HTR-8/SVneo (cell line): ENCODE results near the gene MYH7.
"Not testable (repeated sequence)": the region's sequence is repeated elsewhere in the genome, so short reads cannot be mapped to it uniquely, and the experiment has no call there.

Source experiments
- DNase-seq: peaks from one replicate; pipeline ENCODE4 v3.0.0; 2011; ENCODE audit warnings: low spot score, mixed read lengths; ENCODE audit not compliant: insufficient read length
- FAIRE-seq: peaks from 2 replicates; lab custom pipeline; 2011; peaks lifted over from hg19 to GRCh38; lab: Jason Lieb, UNC

MYH7 gene

GRCh38 chr14:23409966-23410635 is 25.4 kb downstream of the MYH7 start:
- FAIRE-seq (no peak), DNase-seq (no peak)

- FAIRE-seq (no peak), DNase-seq (no peak)
These were observed 26.0 kb downstream of the MYH7 start for GRCh38 chr14:23409475-23409874.

- FAIRE-seq (no peak), DNase-seq (no peak)
These were observed 27.2 kb downstream of the MYH7 start for GRCh38 chr14:23408307-23408630.

- FAIRE-seq: no peak
- DNase-seq: no peak
These were observed 27.7 kb downstream of the MYH7 start, which contains the start of gene MYH6 for GRCh38 chr14:23407516-23408306. Gene MYH6, minus strand, starts transcription at chr14:23408273. Its CDS starts 1,050 bp downstream, at chr14:23407223.

- no peak for FAIRE-seq
These were observed 28.6 kb downstream of the MYH7 start for GRCh38 chr14:23406725-23407355.

GRCh38 chr14:23406244-23406643 is 29.2 kb downstream of the MYH7 start:
- FAIRE-seq (no peak), DNase-seq (no peak)

More at GRCh38 chr14:23406725-23407355, 28.6 kb downstream of the MYH7 start:
- no peak for DNase-seq

GRCh38 chr14:23405516-23406025 is 29.9 kb downstream of the MYH7 start:
- FAIRE-seq (no peak), DNase-seq (no peak)

- DNase-seq (no peak), FAIRE-seq (no peak)
These were observed 30.4 kb downstream of the MYH7 start for GRCh38 chr14:23405096-23405495.

- no peak for FAIRE-seq
These were observed 31.0 kb downstream of the MYH7 start for GRCh38 chr14:23404331-23404900.

GRCh38 chr14:23403908-23404307 is 31.6 kb downstream of the MYH7 start:
- FAIRE-seq (no peak), DNase-seq (no peak)

More at GRCh38 chr14:23404331-23404900, 31.0 kb downstream of the MYH7 start:
- DNase-seq: no peak

- FAIRE-seq (no peak), DNase-seq (no peak)
These were observed 32.4 kb downstream of the MYH7 start for GRCh38 chr14:23403139-23403438.

GRCh38 chr14:23402296-23403138 is 32.9 kb downstream of the MYH7 start:
- DNase-seq: no peak
- FAIRE-seq: no peak

- FAIRE-seq: no peak
- DNase-seq: no peak
These were observed 34.2 kb downstream of the MYH7 start for GRCh38 chr14:23401291-23401690.

GRCh38 chr14:23400496-23401149 is 34.8 kb downstream of the MYH7 start:
- not testable (repeated sequence) for DNase-seq, FAIRE-seq

- DNase-seq (no peak), FAIRE-seq (no peak)
These were observed 35.9 kb downstream of the MYH7 start for GRCh38 chr14:23399591-23399990.

- DNase-seq (no peak), FAIRE-seq (no peak)
These were observed 36.3 kb downstream of the MYH7 start for GRCh38 chr14:23399136-23399535.

GRCh38 chr14:23398348-23398747 is 37.1 kb downstream of the MYH7 start:
- no peak for FAIRE-seq

GRCh38 chr14:23396781-23397407 is 38.6 kb downstream of the MYH7 start:
- DNase-seq (no peak), FAIRE-seq (no peak)

More at GRCh38 chr14:23398348-23398747, 37.1 kb downstream of the MYH7 start:
- DNase-seq: no peak

- DNase-seq (no peak), FAIRE-seq (no peak)
These were observed 39.3 kb downstream of the MYH7 start for GRCh38 chr14:23396126-23396525.
